ENCODE measurements around the gene C9orf152.

The C9orf152 gene

GRCh38 chr9:110185806-110186205 is 22.2 kb downstream of the C9orf152 start:
- peaks cover 9% of the 10 kb centered on the region for H3K9me3 ChIP-seq (ENCODE audit: insufficient read depth, low read length, severe bottlenecking)
- no peak for DNase-seq
- H3K36me3 ChIP-seq (ENCODE audit: insufficient read depth, low read length) = no peaks in the 10 kb centered on the region
- H3K27ac ChIP-seq (ENCODE audit: low read length) = no peak overlapping the region
- no peaks in the 10 kb centered on the region for H3K79me2 ChIP-seq (ENCODE audit: insufficient read depth, low read length)
- H3K4me2 ChIP-seq (ENCODE audit: insufficient read depth, low read length) = no peak overlapping the region
- no peak overlapping the region for H2AFZ ChIP-seq (ENCODE audit: low read depth, low read length)
- H3K9ac ChIP-seq (ENCODE audit: low read depth, low read length) = no peak overlapping the region
- peaks cover 43% of the 10 kb centered on the region for H3K4me1 ChIP-seq (ENCODE audit: insufficient read depth, low read length)
- no peaks in the 10 kb centered on the region for H3K27me3 ChIP-seq (ENCODE audit: insufficient read depth, low read length, poor library complexity)
- no peak overlapping the region for H3K4me3 ChIP-seq (ENCODE audit: low read depth in 1 of 2, low read length in 2 of 2)
- no peak for ATAC-seq (ENCODE audit: insufficient read depth, low read depth)
- TF ChIP-seq CTCF (IDR thresholded peaks at IDR 0.05; ENCODE audit: borderline replicate concordance, extremely low read depth, low read length, poor library complexity, severe bottlenecking) = no peak
- no peak for TF ChIP-seq EZH2 (IDR thresholded peaks at IDR 0.05; ENCODE audit: borderline replicate concordance, low read depth, low read length, severe bottlenecking)
- H4K20me1 ChIP-seq (ENCODE audit: insufficient read depth, low read length) = no peaks in the 10 kb centered on the region

GRCh38 chr9:110183208-110184145 is 24.5 kb downstream of the C9orf152 start:
- peak overlapping the region; percentile 70 for H3K27ac ChIP-seq (ENCODE audit: low read length)
- no peak overlapping the region for H3K4me2 ChIP-seq (ENCODE audit: insufficient read depth, low read length)
- DNase-seq (peak; percentile 75), ATAC-seq (ENCODE audit: insufficient read depth, low read depth) (peak; percentile 89)
- H2AFZ ChIP-seq (ENCODE audit: low read depth, low read length) = no peak overlapping the region
- H3K4me1 ChIP-seq (ENCODE audit: insufficient read depth, low read length) = peaks cover 22% of the 10 kb centered on the region
- peaks cover 27% of the 10 kb centered on the region for H3K9me3 ChIP-seq (ENCODE audit: insufficient read depth, low read length, severe bottlenecking)
- no peaks in the 10 kb centered on the region for H4K20me1 ChIP-seq (ENCODE audit: insufficient read depth, low read length)
- H3K27me3 ChIP-seq (ENCODE audit: insufficient read depth, low read length, poor library complexity) = no peaks in the 10 kb centered on the region
- H3K79me2 ChIP-seq (ENCODE audit: insufficient read depth, low read length) = no peaks in the 10 kb centered on the region
- no peak overlapping the region for H3K9ac ChIP-seq (ENCODE audit: low read depth, low read length)
- 0 out of 2 replicates have a peak, but pooled peaks cover 10% of the 10 kb centered on the region for H3K36me3 ChIP-seq (ENCODE audit: insufficient read depth, low read length)
- H3K4me3 ChIP-seq (ENCODE audit: low read depth in 1 of 2, low read length in 2 of 2) = no peak overlapping the region
- TF ChIP-seq CTCF (IDR thresholded peaks at IDR 0.05; ENCODE audit: borderline replicate concordance, extremely low read depth, low read length, poor library complexity, severe bottlenecking) = peak; percentile 85
- no peak for TF ChIP-seq EZH2 (IDR thresholded peaks at IDR 0.05; ENCODE audit: borderline replicate concordance, low read depth, low read length, severe bottlenecking)

DNA sequence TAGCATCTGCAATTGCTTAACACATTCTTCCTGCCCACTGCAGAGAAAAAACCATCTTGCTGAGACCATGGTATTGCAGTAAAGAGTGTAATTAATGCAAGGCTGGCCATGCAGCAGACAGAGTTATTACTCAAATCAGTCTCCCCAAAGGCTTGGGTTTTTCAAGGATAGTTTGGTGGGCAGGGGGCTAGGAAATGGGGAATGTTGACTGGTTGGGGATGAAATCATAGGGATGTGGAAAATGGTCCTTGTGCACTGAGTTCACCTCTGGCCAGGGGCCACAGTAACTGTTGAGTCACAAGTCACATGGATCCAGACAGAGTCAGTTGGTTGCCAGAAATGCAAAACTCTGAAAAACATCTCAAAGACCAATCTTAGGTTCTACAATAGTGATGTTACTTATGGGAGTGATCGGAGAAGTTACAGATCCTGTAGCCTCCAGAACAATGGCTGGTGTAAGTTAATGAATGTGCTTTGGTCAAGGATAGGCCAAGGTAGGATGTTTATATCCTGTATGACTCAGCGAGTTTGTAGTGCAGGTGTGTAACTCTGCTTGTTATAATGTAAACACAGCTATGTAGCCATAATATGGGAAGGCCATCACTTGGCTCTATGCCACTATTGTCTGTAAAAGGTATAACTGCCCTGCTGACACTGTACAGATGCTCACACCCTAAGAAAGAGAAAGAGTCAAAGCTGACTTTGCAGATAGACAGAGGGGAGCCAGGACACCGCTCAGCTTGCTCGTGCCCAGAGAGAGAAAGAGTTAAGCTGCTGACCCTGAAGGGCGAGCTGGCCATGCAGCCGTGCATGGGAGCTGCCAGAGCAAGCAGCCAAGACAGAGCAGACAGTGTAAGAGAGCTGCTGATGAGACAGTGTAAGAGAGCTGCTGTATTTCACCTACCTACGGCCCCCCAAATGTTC is 27.2 kb downstream of the C9orf152 start:
- no peaks in the 10 kb centered on the region for H3K27me3 ChIP-seq (ENCODE audit: insufficient read depth, low read length, poor library complexity)
- no peak for ATAC-seq (ENCODE audit: insufficient read depth, low read depth)
- H2AFZ ChIP-seq (ENCODE audit: low read depth, low read length) = no peak overlapping the region
- H3K79me2 ChIP-seq (ENCODE audit: insufficient read depth, low read length) = no peaks in the 10 kb centered on the region
- H3K4me3 ChIP-seq (ENCODE audit: low read depth in 1 of 2, low read length in 2 of 2) = no peak overlapping the region
- H3K36me3 ChIP-seq (ENCODE audit: insufficient read depth, low read length) = 0 out of 2 replicates have a peak, but pooled peaks cover 10% of the 10 kb centered on the region
- H3K9me3 ChIP-seq (ENCODE audit: insufficient read depth, low read length, severe bottlenecking) = peaks cover 27% of the 10 kb centered on the region
- DNase-seq = no peak
- TF ChIP-seq EZH2 (IDR thresholded peaks at IDR 0.05; ENCODE audit: borderline replicate concordance, low read depth, low read length, severe bottlenecking) (no peak), CTCF (IDR thresholded peaks at IDR 0.05; ENCODE audit: borderline replicate concordance, extremely low read depth, low read length, poor library complexity, severe bottlenecking) (no peak)
- peaks cover 12% of the 10 kb centered on the region for H3K4me1 ChIP-seq (ENCODE audit: insufficient read depth, low read length)
- H3K27ac ChIP-seq (ENCODE audit: low read length) = peak overlapping the region; percentile 34; the same call in 1 of the 2 replicates
- no peak overlapping the region for H3K9ac ChIP-seq (ENCODE audit: low read depth, low read length)
- no peaks in the 10 kb centered on the region for H4K20me1 ChIP-seq (ENCODE audit: insufficient read depth, low read length)
- H3K4me2 ChIP-seq (ENCODE audit: insufficient read depth, low read length) = no peak overlapping the region

Measured in DND-41 (cell line).